ENCODE measurements around the gene UNC13D. TPM values are rescaled to one million over a fixed set of nuclear protein-coding genes. Genes with fewer than 3 reads are reported as not detected.

The UNC13D gene
- total RNA-seq (2011; cell fraction: chromatin; rRNA removed; ENCODE audit: low replicate concordance): 235 and 813 TPM in 2 replicates
- total RNA-seq (2011; cell fraction: nucleolus; rRNA removed): 592 and 605 TPM in 2 replicates
- 287 and 294 TPM in 2 replicates for total RNA-seq (2011; cell fraction: nucleoplasm; rRNA removed)
- total RNA-seq (2014; rRNA removed) (150 and 207 TPM in 2 replicates), total RNA-seq (2014; rRNA removed; fragmentation: Illumina TruSeq; extraction: Trizol) (22.9 and 31.6 TPM in 2 replicates), total RNA-seq (2015; rRNA removed; fragmentation: Illumina TruSeq; extraction: Trizol) (74.2 and 74.8 TPM in 2 replicates), total RNA-seq (2021) (222 and 244 TPM in 2 replicates), polyA plus RNA-seq (2011; rRNA removed) (69.2 and 129 TPM in 2 replicates), polyA plus RNA-seq (2014; fragmentation: Illumina TruSeq; extraction: Trizol) (66.9 and 108 TPM in 2 replicates), polyA plus RNA-seq (2014; fragmentation: Nextera tagmentation; extraction: Ambion mirVana) (1 to 10 TPM in 1 of 2 experiments, under 1 TPM in 1; 0.86 to 1.9 TPM), polyA plus RNA-seq (2014; rRNA removed) (147 and 160 TPM in 2 replicates), polyA minus RNA-seq (2011; rRNA and poly(A)+ RNA removed) (34.9 and 44.0 TPM in 2 replicates), Bru-seq, nascent RNA (percentile 76 among the genes with signal in this experiment), BruChase-seq, experiment 1, labeled RNA remaining after a 2-hour chase (percentile 66 among the genes with signal in this experiment), BruChase-seq, experiment 2, labeled RNA remaining after a 6-hour chase (percentile 68 among the genes with signal in this experiment)
- polyA plus RNA-seq (2011; cell fraction: cytosol; rRNA removed): 51.7 and 114 TPM in 2 replicates
- 454 and 648 TPM in 2 replicates for polyA plus RNA-seq (2011; cell fraction: nucleus; rRNA removed)
- 163 and 235 TPM in 2 replicates for polyA plus RNA-seq (2012)
- 92.5 and 106 TPM in 2 replicates for polyA minus RNA-seq (2011; cell fraction: cytosol; rRNA and poly(A)+ RNA removed)
- 163 and 184 TPM in 2 replicates for polyA minus RNA-seq (2011; cell fraction: nucleus; rRNA and poly(A)+ RNA removed)
- long read RNA-seq, experiment 1, full-length matches to known transcripts: 12 of 609 reads
- long read RNA-seq, experiment 1, partial matches to known transcripts: 365 of 609 reads
- long read RNA-seq, experiment 1, other reads (novel, unspliced or antisense): 232 of 609 reads
- long read RNA-seq, experiment 2, full-length matches to known transcripts: 1 of 158 reads
- long read RNA-seq, experiment 2, partial matches to known transcripts: 80 of 158 reads
- long read RNA-seq, experiment 2, other reads (novel, unspliced or antisense): 77 of 158 reads
- long read RNA-seq, experiment 3, full-length matches to known transcripts: 1 of 21 reads
- long read RNA-seq, experiment 3, partial matches to known transcripts: 11 of 21 reads
- long read RNA-seq, experiment 3, other reads (novel, unspliced or antisense): 9 of 21 reads

- Histone ChIP-seq H4K20me1 (replicated peaks; ENCODE audit: control insufficient read depth, insufficient read depth, low read length) (no peaks in the 10 kb centered on the region), H3K79me2 (ENCODE audit: control insufficient read depth, insufficient read depth, low read length) (peaks cover 52% of the 10 kb centered on the region), H3K9ac (ENCODE audit: insufficient read depth in 1 of 2, low read depth in 2 of 2, low read length in 2 of 2) (peak within 1 kb of the TSS; percentile 95 to 98), H3K36me3 (ENCODE audit: control insufficient read depth, insufficient read depth, low read length) (peaks cover 61% of the 10 kb centered on the region), H3K9me1 (ENCODE audit: control insufficient read depth, insufficient read depth, low read length) (no peaks in the 10 kb centered on the region), H3K9me3 (replicated peaks; ENCODE audit: control insufficient read depth, insufficient read depth, low read depth, low read length) (no peaks in the 10 kb centered on the region), H2AFZ (ENCODE audit: low read depth, low read length) (peak within 1 kb of the TSS; percentile 81), H3K27ac (ENCODE audit: extremely low read depth, low read depth, low read length) (peak within 1 kb of the TSS; percentile 95), H3K4me2 (ENCODE audit: insufficient read depth, low read length) (peak within 1 kb of the TSS; percentile 99), H3K27me3 (ENCODE audit: control insufficient read depth in 2 of 2, insufficient read depth in 2 of 2, low read length in 2 of 2) (no peaks in the 10 kb centered on the region), H3K4me3 (peak within 1 kb of the TSS; percentile 69), H3K4me1 (replicated peaks in 1 of 2; ENCODE audit: control insufficient read depth in 2 of 2, insufficient read depth in 2 of 2, low read length in 2 of 2) (peaks cover 28 to 80% of the 10 kb centered on the region in 2 experiments)
- intact Hi-C loops (cut with micrococcal nuclease) (no loop called here), in situ Hi-C loops (cut with MboI) (no loop called here)
- under 1% methylated on average over 31 of the region's 35 CpGs for WGBS (ENCODE audit: insufficient coverage, low coverage, missing lambda C conversion rate)
- ChIA-PET CTCF (ENCODE audit: low intra/inter-chr PET ratio) (no interaction called here), POLR2A (interaction anchor here (0.6 to 8.5 kb wide), 18 partner anchors 9 to 86 kb away, joined by 3 to 145 read pairs (median 4); partner anchors contain the start of genes UNK and WBP2)
- peak; percentile 72 for ATAC-seq
- TSS peak; percentile 78 for BruUV-seq (replicated peaks)
- peak; percentile 79 for FAIRE-seq
- peak; percentile 81 to 89 (median 82) for DNase-seq (ENCODE audit: extremely low read depth in 1 of 4, low spot score in 3 of 4)
- TF ChIP-seq BMI1 (IDR thresholded peaks at IDR 0.05; ENCODE audit: low read length) (no peak), TOE1 (IDR thresholded peaks at IDR 0.05; ENCODE audit: borderline replicate concordance) (peak; percentile 47; the same call in 1 of the 2 replicates), TOE1 (CRISPR knock-in tag; IDR thresholded peaks at IDR 0.05; ENCODE audit: borderline replicate concordance, low read depth) (no peak), SIRT6 (IDR thresholded peaks at IDR 0.05; ENCODE audit: low read depth, low read length) (no peak), ZNF217 (CRISPR knock-in tag; IDR thresholded peaks at IDR 0.05) (no peak), ZNF707 (CRISPR knock-in tag; conservative IDR thresholded peaks at IDR 0.05) (no peak), HNRNPH1 (optimal IDR thresholded peaks at IDR 0.05; ENCODE audit: low read depth, low read length) (no peak), FOS (IDR thresholded peaks at IDR 0.05; ENCODE audit: extremely low read depth, insufficient read length) (no peak), HDAC3 (IDR thresholded peaks at IDR 0.05; ENCODE audit: borderline replicate concordance, partially characterized antibody) (no peak), SMAD2 (IDR thresholded peaks at IDR 0.05; ENCODE audit: low read depth, low read length) (no peak), TARDBP (IDR thresholded peaks at IDR 0.05) (no peak), IRF9 (tag; IDR thresholded peaks at IDR 0.05) (no peak), JUND (IDR thresholded peaks at IDR 0.05; ENCODE audit: borderline replicate concordance, low read depth, low read length) (peak; percentile 86), JUND (tag; IDR thresholded peaks at IDR 0.05; ENCODE audit: borderline replicate concordance, low read depth, low read length) (peak; percentile 73; the same call in 2 of the 3 replicates), PHF20 (IDR thresholded peaks at IDR 0.05; ENCODE audit: partially characterized antibody) (no peak), SMARCB1 (IDR thresholded peaks at IDR 0.05; ENCODE audit: insufficient read length, low read depth) (no peak)
Measured at GRCh38 chr17:75843577-75844529, at the start of gene UNC13D. Gene UNC13D (minus strand): TSS chr17:75844404. CDS start chr17:75844337, 67 bp downstream.
